ENCODE measurements around the gene PCK1. TPM values are rescaled to one million over a fixed set of nuclear protein-coding genes. Genes with fewer than 3 reads are reported as not detected.

PCK1 gene
- total and polyA plus RNA-seq, 2 of the 13 experiments (the other 11 are each of a cell fraction or from before 2014, with no cell fraction given) = 6.5 to 12.6 TPM

GRCh38 chr20:57586370-57586793 is 25.5 kb downstream of the PCK1 start (continued):
- TF ChIP-seq MBD4 (IDR thresholded peaks at IDR 0.05; ENCODE audit: borderline replicate concordance, low read length) = no peak
- no peak for TF ChIP-seq HCFC1 (IDR thresholded peaks at IDR 0.05; ENCODE audit: low read depth, low read length)
- TF ChIP-seq KMT2A (CRISPR knock-in tag; IDR thresholded peaks at IDR 0.05) = no peak
- no peak for TF ChIP-seq ZNF569 (CRISPR knock-in tag; IDR thresholded peaks at IDR 0.05; ENCODE audit: borderline replicate concordance)
- 0 out of 2 replicates have a peak, but pooled peaks have one; percentile 52 for TF ChIP-seq ZNF580 (CRISPR knock-in tag; IDR thresholded peaks at IDR 0.05; ENCODE audit: borderline replicate concordance, low read depth)
- no peak for TF ChIP-seq ZNF784 (CRISPR knock-in tag; IDR thresholded peaks at IDR 0.05; ENCODE audit: borderline replicate concordance)
- no peak for TF ChIP-seq ZFP41 (CRISPR knock-in tag; IDR thresholded peaks at IDR 0.05; ENCODE audit: borderline replicate concordance)
- TF ChIP-seq NR0B2 (CRISPR knock-in tag; IDR thresholded peaks at IDR 0.05) = no peak
- TF ChIP-seq ZBTB3 (CRISPR knock-in tag; IDR thresholded peaks at IDR 0.05; ENCODE audit: borderline replicate concordance, low read depth) = no peak
- no peak for TF ChIP-seq ZNF780A (CRISPR knock-in tag; IDR thresholded peaks at IDR 0.05)
- no peak for TF ChIP-seq ATF7 (IDR thresholded peaks at IDR 0.05)
- TF ChIP-seq ATF7 (CRISPR knock-in tag; IDR thresholded peaks at IDR 0.05) = peak; percentile 27; the same call in 1 of the 2 replicates
- TF ChIP-seq ZNF749 (CRISPR knock-in tag; IDR thresholded peaks at IDR 0.05; ENCODE audit: borderline replicate concordance) = no peak
- TF ChIP-seq ZNF101 (CRISPR knock-in tag; IDR thresholded peaks at IDR 0.05; ENCODE audit: borderline replicate concordance, low read depth) = no peak
- no peak; the same call in 1 of the 2 replicates for TF ChIP-seq MAFG (CRISPR knock-in tag; IDR thresholded peaks at IDR 0.05)
- TF ChIP-seq ZXDC (CRISPR knock-in tag; IDR thresholded peaks at IDR 0.05) = no peak
- TF ChIP-seq ZNF329 (CRISPR knock-in tag; IDR thresholded peaks at IDR 0.05; ENCODE audit: low read depth) = no peak
- peak; percentile 86; the same call in 1 of the 2 replicates for TF ChIP-seq ZBTB7A (CRISPR knock-in tag; IDR thresholded peaks at IDR 0.05)
- no peak for TF ChIP-seq ZNF550 (CRISPR knock-in tag; IDR thresholded peaks at IDR 0.05; ENCODE audit: borderline replicate concordance)
- no peak for TF ChIP-seq TSC22D2 (CRISPR knock-in tag; IDR thresholded peaks at IDR 0.05; ENCODE audit: borderline replicate concordance)
- TF ChIP-seq SRY (CRISPR knock-in tag; IDR thresholded peaks at IDR 0.05) = no peak
- no peak; the same call in 1 of the 2 replicates for TF ChIP-seq ZBTB38 (CRISPR knock-in tag; IDR thresholded peaks at IDR 0.05)
- TF ChIP-seq NPAS2 (CRISPR knock-in tag; IDR thresholded peaks at IDR 0.05; ENCODE audit: borderline replicate concordance) = no peak
- no peak for TF ChIP-seq CENPBD1 (CRISPR knock-in tag; IDR thresholded peaks at IDR 0.05; ENCODE audit: borderline replicate concordance, low read depth)
- no peak for TF ChIP-seq ZNF24 (IDR thresholded peaks at IDR 0.05)
- no peak for TF ChIP-seq MIER2 (CRISPR knock-in tag; IDR thresholded peaks at IDR 0.05)
- TF ChIP-seq BATF2 (CRISPR knock-in tag; IDR thresholded peaks at IDR 0.05) = no peak
